Measurements from ENCODE around the gene ATP8A2. TPM values are rescaled to one million over a fixed set of nuclear protein-coding genes. Genes with fewer than 3 reads are reported as not detected.
A peak's percentile ranks its signal among the peaks of the same experiment; 100 is the strongest.

Gene ATP8A2
- polyA plus RNA-seq, 3 donors from 2014 or later, result 0.20 to 0.38 TPM; not detected in 1

- Mint-ChIP-seq H3K4me1 (no peaks in the 10 kb centered on the region), H3K9me3 (peaks cover 0 to 8% (median 0%) of the 10 kb centered on the region in 6 donors), H3K36me3 (peaks cover 0 to 3% (median under 1%) of the 10 kb centered on the region in 3 donors), H3K4me3 (no peak overlapping the region), H3K27ac (no peak overlapping the region), H3K27me3 (ENCODE audit: low read depth in 3 of 3) (peaks cover 2 to 3% (median 2%) of the 10 kb centered on the region in 3 donors)
- DNase-seq, result no peak
Observed at GRCh38 chr13:26025771-26026170, 654.0 kb downstream of the ATP8A2 start.

- peaks cover 0 to 2% (median 0%) of the 10 kb centered on the region in 3 donors for H3K36me3 Mint-ChIP-seq
- peaks cover 2% of the 10 kb centered on the region in 3 donors for H3K27me3 Mint-ChIP-seq (ENCODE audit: low read depth in 3 of 3)
- H3K27ac Mint-ChIP-seq, result no peak overlapping the region
- no peak for DNase-seq
- no peaks in the 10 kb centered on the region for H3K4me1 Mint-ChIP-seq
- H3K4me3 Mint-ChIP-seq, result no peak overlapping the region
- H3K9me3 Mint-ChIP-seq, result peaks cover 0 to 7% (median 0%) of the 10 kb centered on the region in 6 donors
Observed at GRCh38 chr13:26026211-26026610, 654.4 kb downstream of the ATP8A2 start.

GRCh38 chr13:26029581-26030136 is 657.9 kb downstream of the ATP8A2 start:
- peaks cover 0 to 10% (median 0%) of the 10 kb centered on the region in 6 donors for H3K9me3 Mint-ChIP-seq

DNA sequence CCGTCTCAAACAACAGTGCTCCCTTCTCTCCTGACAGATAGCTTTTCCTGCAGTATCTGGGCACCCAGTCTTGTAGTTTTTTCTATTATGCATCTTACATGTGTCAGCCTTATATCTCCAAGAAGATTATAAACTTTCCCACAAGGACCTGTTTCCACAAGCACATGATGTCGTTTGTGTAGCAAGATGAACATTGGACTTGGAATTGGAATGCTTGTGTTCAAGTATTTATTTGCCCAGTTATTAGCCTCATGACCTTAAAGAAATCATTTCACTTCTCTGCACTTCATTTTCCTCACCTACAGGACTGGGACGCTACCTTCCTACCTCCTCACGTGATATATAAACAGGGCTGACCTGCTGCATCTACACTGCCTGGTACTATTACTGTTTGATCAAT is 658.6 kb downstream of the ATP8A2 start:
- H3K27me3 Mint-ChIP-seq (ENCODE audit: low read depth in 3 of 3), result peaks cover 2% of the 10 kb centered on the region in 3 donors
- H3K4me1 Mint-ChIP-seq, result no peaks in the 10 kb centered on the region
- no peak for DNase-seq
- H3K36me3 Mint-ChIP-seq, result no peaks in the 10 kb centered on the region
- H3K9me3 Mint-ChIP-seq, result peaks cover 0 to 10% (median 0%) of the 10 kb centered on the region in 6 donors
- H3K27ac Mint-ChIP-seq, result no peak overlapping the region
- no peak overlapping the region for H3K4me3 Mint-ChIP-seq

More at GRCh38 chr13:26029581-26030136, 657.9 kb downstream of the ATP8A2 start:
- Mint-ChIP-seq H3K4me3 (no peak overlapping the region), H3K27ac (no peak overlapping the region), H3K4me1 (no peaks in the 10 kb centered on the region), H3K27me3 (ENCODE audit: low read depth in 3 of 3) (peaks cover 2% of the 10 kb centered on the region in 3 donors), H3K36me3 (no peaks in the 10 kb centered on the region)
- no peak for DNase-seq

- no peak overlapping the region for H3K4me3 Mint-ChIP-seq
- no peak overlapping the region for H3K27ac Mint-ChIP-seq
- H3K4me1 Mint-ChIP-seq, result no peaks in the 10 kb centered on the region
- peaks cover 1 to 2% (median 2%) of the 10 kb centered on the region in 3 donors for H3K27me3 Mint-ChIP-seq (ENCODE audit: low read depth in 3 of 3)
- DNase-seq, result no peak
- no peaks in the 10 kb centered on the region for H3K36me3 Mint-ChIP-seq
- H3K9me3 Mint-ChIP-seq, result peaks cover 0 to 8% (median 0%) of the 10 kb centered on the region in 6 donors
Observed at GRCh38 chr13:26034018-26034417, 662.2 kb downstream of the ATP8A2 start.

GRCh38 chr13:26036383-26036782 is 664.6 kb downstream of the ATP8A2 start:
- Mint-ChIP-seq H3K4me1 (no peaks in the 10 kb centered on the region), H3K27ac (no peak overlapping the region), H3K9me3 (peaks cover 0 to 2% (median 0%) of the 10 kb centered on the region in 6 donors), H3K36me3 (no peaks in the 10 kb centered on the region), H3K27me3 (ENCODE audit: low read depth in 3 of 3) (peaks cover 0 to 1% (median 1%) of the 10 kb centered on the region in 3 donors), H3K4me3 (no peak overlapping the region)
- no peak for DNase-seq

DNA sequence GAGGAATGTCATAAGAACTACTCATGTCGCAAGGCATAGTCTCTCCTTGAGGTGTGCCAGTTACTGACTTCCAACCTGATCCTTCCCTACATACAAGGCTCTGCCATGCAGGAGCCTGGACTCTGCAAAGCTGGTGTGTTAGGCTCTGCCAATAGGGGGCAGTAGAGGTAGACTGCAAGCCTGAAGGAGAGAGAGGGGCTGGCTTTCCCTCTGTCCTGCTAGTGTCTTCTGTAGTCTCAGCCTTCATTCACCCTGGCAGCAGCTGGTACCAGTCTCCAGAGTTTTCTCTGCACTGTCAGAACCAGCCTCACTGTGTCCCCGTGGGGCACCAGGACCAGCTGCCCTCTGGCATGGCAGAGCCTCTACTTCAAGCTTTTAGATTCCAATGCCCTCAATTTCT is 665.5 kb downstream of the ATP8A2 start:
- H3K9me3 Mint-ChIP-seq, result peaks cover 0 to 2% (median 0%) of the 10 kb centered on the region in 6 donors
- DNase-seq, result no peak
- H3K27me3 Mint-ChIP-seq (ENCODE audit: low read depth in 3 of 3), result peaks cover 0 to 1% (median 1%) of the 10 kb centered on the region in 3 donors
- no peaks in the 10 kb centered on the region for H3K4me1 Mint-ChIP-seq
- H3K36me3 Mint-ChIP-seq, result no peaks in the 10 kb centered on the region
- H3K27ac Mint-ChIP-seq, result no peak overlapping the region
- no peak overlapping the region for H3K4me3 Mint-ChIP-seq

DNA sequence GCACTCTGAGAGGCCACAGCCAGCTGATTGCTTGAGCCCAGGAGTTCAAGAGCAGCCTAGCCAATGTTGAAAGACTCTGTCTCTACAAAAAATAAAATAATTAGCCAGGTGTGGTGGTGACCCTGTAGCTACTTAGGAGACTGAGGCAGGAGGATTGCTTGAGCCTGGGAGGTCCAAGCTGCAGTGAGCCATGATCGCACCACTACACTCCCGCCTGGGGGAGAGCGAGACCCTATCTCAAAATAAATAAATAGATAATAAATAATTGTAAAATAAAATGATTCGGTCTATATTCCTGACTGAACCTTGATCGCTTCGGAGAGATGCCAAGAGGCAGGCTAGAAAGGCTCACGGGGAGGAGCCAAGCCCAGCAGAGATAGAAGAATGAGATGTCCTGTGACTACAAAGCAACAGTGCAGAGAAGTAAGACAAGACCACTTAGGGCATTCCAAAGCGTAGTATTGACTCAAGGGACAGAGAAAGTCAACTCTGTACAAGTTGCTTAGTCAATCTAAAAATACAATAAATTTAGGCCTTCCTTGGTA is 667.2 kb downstream of the ATP8A2 start:
- Mint-ChIP-seq H3K9me3 (no peaks in the 10 kb centered on the region), H3K4me3 (no peak overlapping the region), H3K36me3 (no peaks in the 10 kb centered on the region), H3K27me3 (ENCODE audit: low read depth in 3 of 3) (peaks cover 0 to 1% (median 1%) of the 10 kb centered on the region in 3 donors), H3K27ac (no peak overlapping the region), H3K4me1 (no peaks in the 10 kb centered on the region)
- no peak for DNase-seq

DNA sequence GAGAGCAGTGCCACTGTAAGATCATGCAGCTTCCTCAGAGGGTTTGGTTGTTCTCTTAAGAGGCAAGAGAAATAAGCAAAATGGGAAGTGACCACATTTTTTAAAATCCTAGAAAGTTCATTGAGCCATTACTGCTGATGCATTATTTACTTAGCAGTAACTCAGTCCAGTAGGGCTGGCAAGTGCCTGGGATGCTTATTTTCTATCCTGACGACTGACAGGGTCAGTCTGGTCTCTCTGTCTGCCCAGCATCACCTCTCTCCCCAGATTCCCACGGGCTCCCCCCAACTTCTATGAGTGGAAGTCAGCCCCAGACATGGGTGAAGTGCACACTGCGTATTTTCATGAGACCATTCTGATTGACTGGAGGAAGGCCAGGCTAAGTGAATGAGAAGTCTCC is 669.7 kb downstream of the ATP8A2 start:
- DNase-seq, result no peak
- Mint-ChIP-seq H3K27me3 (ENCODE audit: low read depth in 3 of 3) (peaks cover 0 to 3% (median 1%) of the 10 kb centered on the region in 3 donors), H3K4me3 (no peak overlapping the region), H3K36me3 (no peaks in the 10 kb centered on the region), H3K4me1 (no peaks in the 10 kb centered on the region), H3K9me3 (no peaks in the 10 kb centered on the region), H3K27ac (no peak overlapping the region)

GRCh38 chr13:26042785-26043184 is 671.0 kb downstream of the ATP8A2 start:
- Mint-ChIP-seq H3K4me3 (no peak overlapping the region), H3K9me3 (no peaks in the 10 kb centered on the region), H3K27ac (no peak overlapping the region), H3K36me3 (no peaks in the 10 kb centered on the region), H3K4me1 (no peaks in the 10 kb centered on the region), H3K27me3 (ENCODE audit: low read depth in 3 of 3) (peaks cover 0 to 5% (median 0%) of the 10 kb centered on the region in 3 donors)
- DNase-seq, result no peak

DNA sequence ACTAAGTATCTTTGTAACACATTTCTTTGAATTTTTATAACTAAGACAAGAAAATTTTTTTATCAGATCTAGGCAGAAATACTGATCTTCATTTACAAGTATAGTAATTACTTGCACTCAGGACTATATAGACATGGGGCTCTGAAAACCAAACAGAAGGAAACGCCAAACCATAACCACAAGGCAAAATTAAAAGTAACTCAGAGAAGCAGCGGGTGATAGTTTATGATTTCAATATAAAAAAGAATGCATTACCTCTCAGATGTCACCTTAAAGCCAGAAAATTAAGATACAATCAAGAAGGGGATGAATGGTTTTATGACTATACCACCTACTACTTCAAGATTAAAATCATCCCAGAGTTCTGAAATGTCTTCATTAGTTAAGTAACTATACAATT is 673.4 kb downstream of the ATP8A2 start:
- no peak for DNase-seq
- Mint-ChIP-seq H3K9me3 (no peaks in the 10 kb centered on the region), H3K27ac (no peak overlapping the region), H3K4me3 (no peak overlapping the region), H3K36me3 (no peaks in the 10 kb centered on the region), H3K4me1 (peaks cover 0 to 7% of the 10 kb centered on the region in 2 donors), H3K27me3 (ENCODE audit: low read depth in 3 of 3) (peaks cover 5 to 12% (median 7%) of the 10 kb centered on the region in 3 donors)

DNA sequence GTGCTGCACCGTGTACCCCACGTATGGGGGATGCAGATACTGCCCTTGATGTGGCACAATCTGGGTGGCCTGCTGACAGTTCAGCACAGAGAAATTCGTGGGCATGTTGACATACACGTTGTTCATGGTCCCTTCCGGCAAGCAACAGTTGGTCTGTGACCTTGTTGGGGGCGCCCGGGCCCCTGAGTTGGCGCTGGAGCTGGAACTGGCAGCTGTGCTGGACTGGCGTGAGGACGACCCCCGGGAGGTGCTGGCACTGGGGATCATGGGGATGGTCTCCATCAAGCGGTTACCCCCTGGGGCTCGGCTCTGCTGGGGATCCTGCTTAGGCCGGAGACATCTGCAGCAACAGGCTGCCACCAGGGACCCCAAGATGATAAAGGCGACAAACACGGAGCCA is 674.9 kb downstream of the ATP8A2 start:
- Mint-ChIP-seq H3K27me3 (ENCODE audit: low read depth in 3 of 3) (peaks cover 5 to 12% (median 6%) of the 10 kb centered on the region in 3 donors), H3K4me3 (no peak overlapping the region), H3K36me3 (no peaks in the 10 kb centered on the region), H3K9me3 (no peaks in the 10 kb centered on the region), H3K27ac (no peak overlapping the region), H3K4me1 (peaks cover 0 to 7% of the 10 kb centered on the region in 2 donors)
- no peak for DNase-seq

- no peaks in the 10 kb centered on the region for H3K9me3 Mint-ChIP-seq
- no peak for DNase-seq
- H3K36me3 Mint-ChIP-seq, result no peaks in the 10 kb centered on the region
- H3K4me3 Mint-ChIP-seq, result no peak overlapping the region
- peaks cover under 1 to 7% of the 10 kb centered on the region in 2 donors for H3K4me1 Mint-ChIP-seq
- no peak overlapping the region for H3K27ac Mint-ChIP-seq
- peaks cover 5 to 12% (median 6%) of the 10 kb centered on the region in 3 donors for H3K27me3 Mint-ChIP-seq (ENCODE audit: low read depth in 3 of 3)
Observed at GRCh38 chr13:26047040-26047439, 675.3 kb downstream of the ATP8A2 start.

DNA sequence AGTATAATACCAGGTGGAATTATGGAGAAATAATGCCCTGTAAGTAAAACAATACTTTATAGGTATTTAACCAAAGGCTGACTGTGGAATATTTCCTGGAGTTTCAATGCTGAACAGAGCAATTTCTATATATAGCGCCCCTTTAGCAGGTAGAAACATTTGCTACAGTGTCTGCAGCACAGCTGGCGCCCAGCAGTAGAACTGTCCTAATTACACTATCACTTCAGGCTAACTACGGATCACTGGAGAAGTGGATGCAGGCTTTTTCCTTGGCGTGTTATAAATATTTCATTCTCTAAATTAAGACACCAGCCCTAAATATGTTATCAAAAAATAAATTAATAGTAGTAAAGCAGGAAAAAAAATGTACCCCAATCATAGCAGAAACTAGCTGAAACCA is 677.0 kb downstream of the ATP8A2 start:
- Mint-ChIP-seq H3K9me3 (no peaks in the 10 kb centered on the region), H3K36me3 (no peaks in the 10 kb centered on the region), H3K27ac (no peak overlapping the region), H3K27me3 (ENCODE audit: low read depth in 3 of 3) (peaks cover 6 to 26% (median 7%) of the 10 kb centered on the region in 3 donors), H3K4me1 (peaks cover 5 to 11% of the 10 kb centered on the region in 2 donors), H3K4me3 (peak overlapping the region in 1 of 5 donors; percentile 42)
- no peak for DNase-seq

Measured in immature natural killer cell (primary cell).